GM21825 (cell line): ENCODE measurements around the gene TMEM132D.
"Not testable (repeated sequence)": the region's sequence is repeated elsewhere in the genome, so short reads cannot be mapped to it uniquely, and the experiment has no call there.

Experiments
- ATAC-seq: cut with Tn5 transposase; IDR thresholded peaks from one replicate; pipeline ENCODE4 v1.9.1; 2021; ENCODE audit warnings: mild to moderate bottlenecking, moderate library complexity; ENCODE audit not compliant: unreplicated experiment

The TMEM132D gene

DNA sequence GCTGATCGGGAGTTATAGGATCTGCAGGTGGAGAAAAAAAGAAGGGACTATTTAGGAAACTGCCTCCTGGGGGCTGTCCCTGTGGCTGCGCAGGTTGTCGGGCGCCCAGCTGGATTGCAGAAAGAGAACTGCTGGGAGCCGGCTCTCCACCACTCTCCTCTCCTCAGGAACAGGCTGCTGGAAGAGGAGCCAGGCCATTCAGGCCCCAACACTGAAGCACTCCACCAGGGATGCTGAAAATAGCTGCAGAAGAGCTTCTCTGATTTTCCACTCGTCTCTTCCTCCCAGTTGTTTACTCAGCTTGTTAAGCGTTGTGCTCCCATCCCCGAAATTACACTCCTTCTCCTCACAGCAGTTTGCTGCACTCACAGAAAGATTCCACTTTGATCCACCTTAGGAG is 703.2 kb downstream of the TMEM132D start:
- no peak for ATAC-seq

GRCh38 chr12:129196927-129197326 is 706.9 kb downstream of the TMEM132D start:
- ATAC-seq = no peak

DNA sequence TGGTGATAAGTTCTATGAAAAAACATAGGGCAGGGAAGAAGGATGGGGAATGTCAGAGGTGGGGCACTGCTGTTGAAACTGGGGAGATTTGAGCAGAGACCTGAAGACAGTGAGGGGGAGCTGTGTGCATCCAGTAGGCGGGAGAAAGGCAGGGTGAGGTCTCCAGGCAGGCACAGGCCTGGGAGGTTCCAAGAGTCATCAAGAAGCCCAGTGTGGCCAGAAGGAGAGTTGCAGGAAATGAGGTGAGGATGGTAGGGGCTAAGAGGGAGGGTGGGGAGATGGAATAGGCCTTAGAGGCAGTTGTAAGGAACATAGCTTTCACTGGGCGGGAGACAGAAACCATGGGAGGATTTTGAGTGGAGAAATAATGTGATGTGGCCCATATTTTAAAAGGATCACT is 708.7 kb downstream of the TMEM132D start:
- no peak for ATAC-seq

GRCh38 chr12:129193263-129193871 is 710.5 kb downstream of the TMEM132D start:
- ATAC-seq = no peak

DNA sequence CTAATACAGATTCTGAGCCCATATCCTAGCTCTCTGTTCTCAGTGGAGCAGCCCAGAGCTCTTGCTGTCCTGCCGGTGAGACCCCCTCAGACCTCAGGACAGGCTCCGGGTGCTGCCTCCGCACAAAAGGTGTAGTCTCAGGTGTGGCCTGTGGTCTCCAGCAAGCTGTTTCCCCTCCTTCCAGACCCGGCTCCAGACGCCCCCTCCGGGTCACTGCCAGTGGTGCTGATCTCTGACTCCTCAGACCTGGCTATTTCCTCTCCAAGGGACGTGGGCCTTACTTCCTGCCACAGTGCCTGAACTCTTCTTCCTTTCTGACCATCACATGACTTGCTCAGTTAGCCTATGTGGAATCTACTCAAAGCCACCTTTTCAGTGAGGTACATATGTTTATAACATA is 713.0 kb downstream of the TMEM132D start:
- ATAC-seq = no peak

DNA sequence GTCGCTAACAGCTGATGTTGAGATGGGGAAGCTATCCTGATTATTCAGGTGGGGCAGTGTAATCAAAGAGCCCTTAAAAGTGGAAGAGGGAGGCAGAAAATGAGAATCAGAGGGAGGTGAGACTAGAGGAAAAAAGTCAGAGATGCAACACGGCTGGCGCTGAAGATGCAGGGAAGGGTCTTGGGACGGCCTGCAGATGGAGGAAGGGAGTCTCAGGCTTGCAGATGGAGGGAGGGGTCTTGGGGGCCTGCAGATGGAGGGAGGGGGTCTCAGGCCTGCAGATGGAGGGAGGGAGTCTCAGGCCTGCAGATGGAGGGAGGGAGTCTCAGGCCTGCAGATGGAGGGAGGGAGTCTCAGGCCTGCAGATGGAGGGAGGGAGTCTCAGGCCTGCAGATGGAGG is 713.9 kb downstream of the TMEM132D start:
- not testable (repeated sequence) for ATAC-seq

DNA sequence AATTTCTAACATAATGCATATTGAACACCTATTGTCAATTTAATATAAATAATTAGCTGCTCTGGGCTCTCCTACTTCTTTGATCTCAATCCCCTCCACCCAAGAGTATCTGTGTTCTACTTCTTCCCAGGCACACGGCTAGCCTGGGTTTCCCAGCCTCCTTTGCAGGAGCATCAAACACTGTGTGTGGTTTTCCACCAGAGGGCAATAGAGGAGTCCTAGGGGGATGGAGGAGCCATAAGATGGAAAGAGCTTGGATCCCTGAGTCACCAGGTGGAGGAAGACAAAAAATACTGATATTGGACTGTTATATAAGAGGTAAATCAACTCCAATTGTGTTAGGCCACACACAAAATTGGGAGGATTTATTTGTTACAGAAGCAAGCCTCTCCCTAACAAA is 716.9 kb downstream of the TMEM132D start:
- ATAC-seq = no peak

- ATAC-seq = no peak
These were observed 718.0 kb downstream of the TMEM132D start for GRCh38 chr12:129185855-129186254.

DNA sequence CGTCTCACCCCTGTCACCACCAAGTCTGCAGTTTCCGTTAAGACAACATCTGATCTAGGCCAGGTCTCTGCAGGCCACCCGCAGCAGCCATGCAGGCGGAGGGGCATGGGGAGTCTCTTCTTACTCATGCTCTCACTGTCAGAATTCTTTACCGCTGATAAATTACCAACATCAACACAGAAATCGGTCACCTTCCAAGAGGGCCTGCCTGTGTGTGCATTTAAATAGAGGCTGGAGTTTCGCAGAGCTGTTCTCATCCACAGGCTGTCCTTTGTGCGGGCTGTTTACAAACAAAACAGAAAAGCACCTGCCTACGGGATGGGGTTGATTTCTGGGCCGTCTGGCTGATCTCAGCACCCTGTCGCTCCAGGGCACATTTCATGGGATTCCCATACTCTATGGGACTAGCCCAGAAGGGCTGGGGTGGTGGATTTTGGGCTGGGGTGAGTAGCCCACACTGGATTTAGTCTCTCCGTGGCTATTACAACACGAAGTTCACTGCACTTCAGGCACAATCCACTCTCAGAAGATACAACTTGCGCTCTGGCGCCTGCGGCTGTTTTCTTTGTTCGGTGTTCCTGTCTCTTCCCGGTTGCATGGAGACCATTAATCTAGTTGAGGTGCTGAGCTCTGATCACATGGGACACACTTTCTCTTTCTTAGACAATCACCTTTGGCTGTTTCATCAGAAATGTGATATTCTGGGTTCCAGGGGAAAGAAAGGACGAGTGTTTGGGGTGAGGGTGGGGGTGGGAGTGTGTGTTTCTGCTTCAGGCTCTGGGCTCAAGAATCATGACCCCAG is 719.5 kb downstream of the TMEM132D start:
- ATAC-seq = no peak

GRCh38 chr12:129179941-129180553 is 723.8 kb downstream of the TMEM132D start:
- no peak for ATAC-seq

DNA sequence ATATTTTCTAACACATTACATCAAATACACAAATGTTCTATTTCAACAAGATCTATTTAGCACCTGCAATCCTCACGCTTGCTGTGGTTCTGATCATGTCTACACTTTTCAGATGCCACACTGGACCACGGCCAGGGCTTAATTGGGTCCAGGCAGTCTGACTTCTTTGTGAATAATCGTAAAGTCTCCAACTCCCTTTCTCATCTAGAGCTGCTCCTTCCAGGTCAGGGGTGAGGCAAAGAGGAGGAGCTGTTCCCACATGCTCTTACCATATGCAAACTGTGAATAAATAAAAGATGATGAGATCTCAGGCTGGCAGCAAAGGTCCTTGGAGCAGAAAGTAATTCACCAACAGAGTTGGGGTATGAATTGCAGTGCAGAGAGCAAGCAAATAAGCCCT is 733.9 kb downstream of the TMEM132D start:
- no peak for ATAC-seq

GRCh38 chr12:129163861-129164260 is 740.0 kb downstream of the TMEM132D start:
- ATAC-seq = no peak

DNA sequence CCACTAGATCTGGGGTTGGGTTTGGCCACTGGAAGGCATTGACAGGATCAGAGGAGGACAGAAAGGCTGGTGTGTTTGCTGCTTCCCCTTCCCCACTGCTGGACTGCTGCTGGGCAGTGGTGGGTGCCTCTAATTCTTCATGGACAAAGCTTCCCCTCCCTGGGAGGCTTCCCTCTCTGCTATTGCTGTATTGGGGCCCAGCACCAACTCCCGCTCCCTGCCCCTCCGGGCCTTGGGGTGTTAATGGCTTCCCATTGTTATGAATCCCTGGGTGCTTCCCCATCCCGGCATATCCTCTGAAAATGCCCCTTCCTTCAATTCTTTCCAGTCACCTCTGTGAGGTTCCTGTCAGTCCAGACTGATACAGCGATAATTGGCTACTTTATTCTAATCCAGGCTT is 740.4 kb downstream of the TMEM132D start:
- ATAC-seq = no peak

DNA sequence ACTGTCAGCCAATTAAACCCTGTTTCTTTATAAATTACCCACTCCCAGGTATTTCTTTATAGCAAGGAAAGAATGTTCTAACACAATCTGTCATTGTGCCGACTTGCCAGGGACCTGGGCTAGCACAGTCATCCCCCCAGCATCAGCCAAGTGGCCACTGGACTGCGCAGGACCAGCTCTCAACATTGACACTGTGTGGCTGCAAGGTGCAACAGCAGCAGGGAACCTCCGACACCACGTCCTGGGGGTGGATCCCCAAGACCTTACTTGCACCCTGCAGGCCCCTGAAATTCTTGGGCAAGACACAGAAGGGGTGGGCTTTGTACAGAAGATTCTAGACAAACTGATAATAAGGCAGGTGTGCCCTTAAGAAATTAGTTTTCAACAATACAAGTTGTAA is 741.0 kb downstream of the TMEM132D start:
- ATAC-seq = no peak

DNA sequence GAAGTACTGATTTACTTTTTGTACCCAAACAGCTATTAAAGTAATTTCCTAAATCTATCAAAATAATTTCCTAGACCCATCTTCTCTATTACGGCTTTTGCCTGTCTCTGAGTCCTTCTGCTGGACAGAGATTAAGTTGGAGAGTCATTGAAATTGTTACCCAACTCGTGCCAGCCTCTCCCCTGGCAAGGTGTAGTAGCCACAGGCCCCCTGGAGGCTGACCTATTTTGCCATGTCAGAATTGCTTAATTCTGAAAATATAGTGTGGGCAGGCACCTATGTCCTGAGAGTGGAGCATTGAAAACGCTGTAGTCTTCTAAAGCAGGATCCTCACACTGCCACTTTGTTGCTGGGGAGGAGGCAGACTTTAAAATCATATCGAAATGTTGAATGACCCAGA is 742.3 kb downstream of the TMEM132D start:
- ATAC-seq = no peak

- no peak for ATAC-seq
These were observed 743.5 kb downstream of the TMEM132D start for GRCh38 chr12:129160282-129160681.

- no peak for ATAC-seq
These were observed 751.3 kb downstream of the TMEM132D start for GRCh38 chr12:129152351-129153104.

DNA sequence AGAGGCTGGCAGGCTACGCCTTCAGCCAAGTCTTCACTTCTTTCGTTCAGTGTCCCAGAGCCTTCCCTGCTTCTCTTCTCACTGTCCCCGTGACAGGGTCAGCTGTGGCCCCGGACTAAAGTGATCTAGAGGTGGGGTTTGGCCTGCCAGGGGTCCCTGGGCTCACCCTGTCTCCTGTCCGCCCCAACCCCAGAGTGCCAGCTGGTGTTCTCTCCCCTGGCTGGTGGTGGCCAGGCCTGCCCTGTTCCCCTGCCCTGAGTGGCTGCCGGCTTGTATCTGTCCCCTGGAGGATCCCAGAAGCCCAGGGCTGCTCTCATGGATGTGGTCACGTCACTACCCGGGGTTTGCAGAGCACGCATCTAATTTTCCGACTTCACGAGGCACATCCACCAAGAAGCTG is 753.1 kb downstream of the TMEM132D start:
- no peak for ATAC-seq

GRCh38 chr12:129145381-129145780 is 758.4 kb downstream of the TMEM132D start:
- no peak for ATAC-seq

DNA sequence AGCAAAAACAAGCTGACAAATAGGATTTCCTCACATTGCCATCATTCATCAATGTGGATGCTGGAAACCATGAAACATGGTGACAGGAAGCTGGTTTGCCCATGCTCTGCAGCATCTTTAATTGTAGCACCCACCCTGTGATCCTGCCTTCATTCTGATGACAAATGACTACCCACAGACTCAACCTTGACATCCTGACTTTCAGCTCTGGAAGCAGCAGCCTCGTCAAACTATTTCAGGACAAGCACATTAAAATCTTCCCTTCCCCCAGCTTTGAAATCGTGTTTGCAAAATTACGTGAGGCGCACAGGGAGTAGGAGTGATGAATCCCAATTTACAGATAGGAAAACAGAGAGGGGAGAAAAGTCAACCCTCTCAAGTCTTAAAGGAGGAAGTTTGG is 765.0 kb downstream of the TMEM132D start:
- ATAC-seq = no peak

DNA sequence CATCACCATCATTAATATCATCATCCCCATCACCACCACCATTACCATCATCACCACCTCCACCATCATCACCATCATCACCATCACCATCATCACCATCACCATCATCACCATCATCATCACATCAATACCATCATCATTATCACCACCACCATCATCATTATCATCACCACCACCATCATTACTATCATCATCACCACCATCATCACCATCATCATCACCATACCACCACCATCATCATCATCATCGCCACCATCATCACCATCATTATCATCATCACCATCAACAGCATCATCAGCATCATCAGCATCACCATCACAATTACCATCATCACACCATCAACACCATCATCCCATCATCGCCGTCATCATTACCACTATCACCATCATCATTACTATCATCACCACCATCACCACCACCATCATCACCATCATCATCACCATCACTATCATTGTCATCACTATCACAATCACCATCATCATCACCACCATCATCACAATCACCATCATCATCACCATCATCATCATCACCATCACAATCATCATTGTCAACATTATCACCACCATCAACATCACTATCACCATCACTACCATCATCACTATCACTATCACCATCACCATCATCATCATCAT is 767.0 kb downstream of the TMEM132D start:
- no peak for ATAC-seq
